DMS153 treated with DMSO at 0.1 percent for 48 hours (cell line): ENCODE measurements around the gene OVOL1.
"Not testable (repeated sequence)": the region's sequence is repeated elsewhere in the genome, so short reads cannot be mapped to it uniquely, and the experiment has no call there.

Experiments
- DNase-seq: peaks from one replicate; lab custom pipeline; 2025; ENCODE audit not compliant: unreplicated experiment; lab: John Stamatoyannopoulos, UW

Gene OVOL1

GRCh38 chr11:65814131-65814985 is 27.5 kb downstream of the OVOL1 start:
- DNase-seq = no peak

- DNase-seq = no peak
Observed at GRCh38 chr11:65814986-65815565, 28.2 kb downstream of the OVOL1 start.

GRCh38 chr11:65816696-65817095 is 29.8 kb downstream of the OVOL1 start:
- DNase-seq = no peak

GRCh38 chr11:65817312-65817834 is 30.5 kb downstream of the OVOL1 start:
- DNase-seq = no peak

- peak; percentile 94 for DNase-seq
Observed at GRCh38 chr11:65817835-65818680, 31.2 kb downstream of the OVOL1 start.

GRCh38 chr11:65821107-65821506 is 34.2 kb downstream of the OVOL1 start:
- no peak for DNase-seq

GRCh38 chr11:65822776-65823528 is 36.1 kb downstream of the OVOL1 start:
- DNase-seq = no peak

GRCh38 chr11:65826984-65827735 is 40.3 kb downstream of the OVOL1 start:
- no peak for DNase-seq

GRCh38 chr11:65829459-65829858 is 42.6 kb downstream of the OVOL1 start:
- DNase-seq = no peak

GRCh38 chr11:65832231-65832630 is 45.4 kb downstream of the OVOL1 start:
- DNase-seq = not testable (repeated sequence)

GRCh38 chr11:65833297-65834030 is 46.6 kb downstream of the OVOL1 start, which contains the start of gene SNX32:
Gene SNX32, plus strand, starts transcription at chr11:65833963. Its CDS starts 103 bp downstream, at chr11:65834066.
- peak; percentile 90 for DNase-seq

GRCh38 chr11:65834202-65834601 is 47.3 kb downstream of the OVOL1 start:
- DNase-seq = no peak

- no peak for DNase-seq
Observed at GRCh38 chr11:65842144-65842543, 55.3 kb downstream of the OVOL1 start.

GRCh38 chr11:65843811-65844210 is 56.9 kb downstream of the OVOL1 start:
- no peak for DNase-seq

- no peak for DNase-seq
Observed at GRCh38 chr11:65844231-65844872, 57.5 kb downstream of the OVOL1 start.
